Chondrocyte (in vitro differentiated cells): Measurements from ENCODE around the gene SHOX. TPM values are rescaled to one million over a fixed set of nuclear protein-coding genes. Genes with fewer than 3 reads are reported as not detected.

Source experiments
- DNase-seq: peaks from one replicate; pipeline ENCODE4 v3.0.0; 2021; ENCODE audit warnings: mixed read lengths, low spot score
- H3K27ac Mint-ChIP-seq: one replicate; pipeline ENCODE4 v1.8.0; 2021; ENCODE audit warnings: mild to moderate bottlenecking, moderate library complexity, mixed read lengths; ENCODE audit not compliant: unreplicated experiment
- H3K27me3 Mint-ChIP-seq: 2 replicates; pipeline ENCODE4 v1.8.0; 2021; ENCODE audit warnings: low read depth, mixed read lengths
- H3K36me3 Mint-ChIP-seq: 2 replicates; pipeline ENCODE4 v1.8.0; 2021; ENCODE audit warnings: low read depth, mixed read lengths
- H3K4me1 Mint-ChIP-seq: 2 replicates; pipeline ENCODE4 v1.8.0; 2021; ENCODE audit warnings: low read depth, mild to moderate bottlenecking, mixed read lengths
- H3K4me3 Mint-ChIP-seq: one replicate; pipeline ENCODE4 v1.8.0; 2021; ENCODE audit warnings: mild to moderate bottlenecking, moderate library complexity, mixed read lengths; ENCODE audit not compliant: unreplicated experiment
- H3K9me3 Mint-ChIP-seq: 2 replicates; pipeline ENCODE4 v1.8.0; 2021; ENCODE audit warnings: low read depth, mixed read lengths
- total RNA-seq: library from RNA; stranded (reverse); gene quantifications from 3 replicates; pipeline ENCODE4 v1.2.1, GENCODE V29; 2021
- TF ChIP-seq, protein P1 (sequence below): fragments of 200-600 bp; sonication (generic); IDR thresholded peaks from 2 replicates; pipeline ENCODE4 v1.5.0; 2021; ENCODE audit warnings: antibody characterized with exemption, mild to moderate bottlenecking, moderate library complexity

Gene SHOX
- total RNA-seq, 1 donor from 2014 or later = not detected

- no peaks in the 10 kb centered on the region for H3K9me3 Mint-ChIP-seq
- H3K4me1 Mint-ChIP-seq = no peaks in the 10 kb centered on the region
- no peak for DNase-seq
- TF ChIP-seq, protein P1, sequence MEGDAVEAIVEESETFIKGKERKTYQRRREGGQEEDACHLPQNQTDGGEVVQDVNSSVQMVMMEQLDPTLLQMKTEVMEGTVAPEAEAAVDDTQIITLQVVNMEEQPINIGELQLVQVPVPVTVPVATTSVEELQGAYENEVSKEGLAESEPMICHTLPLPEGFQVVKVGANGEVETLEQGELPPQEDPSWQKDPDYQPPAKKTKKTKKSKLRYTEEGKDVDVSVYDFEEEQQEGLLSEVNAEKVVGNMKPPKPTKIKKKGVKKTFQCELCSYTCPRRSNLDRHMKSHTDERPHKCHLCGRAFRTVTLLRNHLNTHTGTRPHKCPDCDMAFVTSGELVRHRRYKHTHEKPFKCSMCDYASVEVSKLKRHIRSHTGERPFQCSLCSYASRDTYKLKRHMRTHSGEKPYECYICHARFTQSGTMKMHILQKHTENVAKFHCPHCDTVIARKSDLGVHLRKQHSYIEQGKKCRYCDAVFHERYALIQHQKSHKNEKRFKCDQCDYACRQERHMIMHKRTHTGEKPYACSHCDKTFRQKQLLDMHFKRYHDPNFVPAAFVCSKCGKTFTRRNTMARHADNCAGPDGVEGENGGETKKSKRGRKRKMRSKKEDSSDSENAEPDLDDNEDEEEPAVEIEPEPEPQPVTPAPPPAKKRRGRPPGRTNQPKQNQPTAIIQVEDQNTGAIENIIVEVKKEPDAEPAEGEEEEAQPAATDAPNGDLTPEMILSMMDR = no peak
- H3K4me3 Mint-ChIP-seq = no peak overlapping the region
- H3K27me3 Mint-ChIP-seq = peaks cover 77% of the 10 kb centered on the region
- no peak overlapping the region for H3K27ac Mint-ChIP-seq
- no peaks in the 10 kb centered on the region for H3K36me3 Mint-ChIP-seq
These were observed 1.2 kb upstream of the SHOX start for GRCh38 chrX:629230-630006.

DNA sequence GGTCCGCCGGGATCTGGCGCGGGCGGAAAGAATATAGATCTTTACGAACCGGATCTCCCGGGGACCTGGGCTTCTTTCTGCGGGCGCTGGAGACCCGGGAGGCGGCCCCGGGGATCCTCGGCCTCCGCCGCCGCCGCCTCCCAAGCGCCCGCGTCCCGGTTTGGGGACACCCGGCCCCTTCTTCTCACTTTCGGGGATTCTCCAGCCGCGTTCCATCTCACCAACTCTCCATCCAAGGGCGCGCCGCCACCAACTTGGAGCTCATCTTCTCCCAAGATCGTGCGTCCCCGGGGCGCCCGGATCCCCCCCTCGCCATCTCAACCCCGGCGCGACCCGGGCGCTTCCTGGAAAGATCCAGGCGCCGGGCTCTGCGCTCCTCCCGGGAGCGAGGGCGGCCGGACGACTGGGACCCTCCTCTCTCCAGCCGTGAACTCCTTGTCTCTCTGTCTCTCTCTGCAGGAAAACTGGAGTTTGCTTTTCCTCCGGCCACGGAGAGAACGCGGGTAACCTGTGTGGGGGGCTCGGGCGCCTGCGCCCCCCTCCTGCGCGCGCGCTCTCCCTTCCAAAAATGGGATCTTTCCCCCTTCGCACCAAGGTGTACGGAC, 482 bp upstream of the SHOX start:
- H3K9me3 Mint-ChIP-seq = no peaks in the 10 kb centered on the region
- H3K4me1 Mint-ChIP-seq = no peaks in the 10 kb centered on the region
- no peaks in the 10 kb centered on the region for H3K36me3 Mint-ChIP-seq
- H3K27me3 Mint-ChIP-seq = peaks cover 75% of the 10 kb centered on the region
- DNase-seq = no peak
- H3K4me3 Mint-ChIP-seq = no peak overlapping the region
- no peak overlapping the region for H3K27ac Mint-ChIP-seq
- TF ChIP-seq, protein P1 = no peak

DNA sequence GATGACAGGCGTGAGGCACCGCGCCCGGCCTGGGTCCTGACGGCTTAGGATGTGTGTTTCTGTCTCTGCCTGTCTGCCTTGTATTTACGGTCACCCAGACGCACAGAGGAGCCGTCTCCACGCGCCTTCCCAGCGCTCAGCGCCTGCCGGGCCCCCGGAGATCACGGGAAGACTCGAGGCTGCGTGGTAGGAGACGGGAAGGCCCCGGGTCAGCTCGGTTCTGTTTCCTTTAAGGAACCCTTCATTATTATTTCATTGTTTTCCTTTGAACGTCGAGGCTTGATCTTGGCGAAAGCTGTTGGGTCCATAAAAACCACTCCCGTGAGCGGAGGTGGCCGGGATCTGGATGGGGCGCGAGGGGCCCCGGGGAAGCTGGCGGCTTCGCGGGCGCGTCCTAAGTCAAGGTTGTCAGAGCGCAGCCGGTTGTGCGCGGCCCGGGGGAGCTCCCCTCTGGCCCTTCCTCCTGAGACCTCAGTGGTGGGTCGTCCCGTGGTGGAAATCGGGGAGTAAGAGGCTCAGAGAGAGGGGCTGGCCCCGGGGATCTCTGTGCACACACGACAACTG, 1.3 kb downstream of the SHOX start:
- Mint-ChIP-seq H3K4me3 (no peak overlapping the region), H3K36me3 (no peaks in the 10 kb centered on the region), H3K27me3 (peaks cover 68% of the 10 kb centered on the region), H3K9me3 (no peaks in the 10 kb centered on the region), H3K4me1 (no peaks in the 10 kb centered on the region), H3K27ac (no peak overlapping the region)
- TF ChIP-seq, protein P1 = no peak
- DNase-seq = no peak

- Mint-ChIP-seq H3K27me3 (peaks cover 68% of the 10 kb centered on the region), H3K4me3 (no peak overlapping the region), H3K27ac (no peak overlapping the region), H3K9me3 (no peaks in the 10 kb centered on the region), H3K36me3 (no peaks in the 10 kb centered on the region), H3K4me1 (peaks cover 3% of the 10 kb centered on the region)
- TF ChIP-seq, protein P1 = no peak
- no peak for DNase-seq
These were observed 1.9 kb downstream of the SHOX start for GRCh38 chrX:632366-633042.
